ENCODE results near the gene WBP4.

The WBP4 gene

GRCh38 chr13:41015920-41016319 is 45.4 kb upstream of the WBP4 start:
- H3K4me3 ChIP-seq (replicated peaks; ENCODE audit: insufficient read depth, low read length) = peak overlapping the region; percentile 52

DNA sequence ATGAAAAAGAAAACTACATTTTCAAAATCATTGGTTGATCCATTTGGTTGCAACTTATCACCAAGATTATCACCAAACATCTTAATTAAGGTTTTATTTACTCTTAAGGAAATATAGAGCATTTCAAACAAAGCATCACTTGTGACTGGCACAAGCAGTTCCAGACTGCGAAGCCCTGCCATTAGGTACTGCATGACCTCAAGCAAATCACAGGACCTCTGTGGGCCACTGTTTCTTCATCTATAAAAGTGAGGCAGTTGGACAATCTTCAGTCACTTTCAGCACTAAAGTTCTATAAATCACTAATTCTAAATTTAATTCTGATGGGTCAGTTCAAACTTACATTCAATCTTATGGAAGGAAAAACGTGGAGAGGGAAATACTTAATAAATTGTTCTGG is 44.1 kb upstream of the WBP4 start:
- peak overlapping the region; percentile 63 for H3K4me3 ChIP-seq (replicated peaks; ENCODE audit: insufficient read depth, low read length)

More at GRCh38 chr13:41015920-41016319, 45.4 kb upstream of the WBP4 start:
- H3K27me3 ChIP-seq (ENCODE audit: insufficient read depth, poor library complexity, severe bottlenecking) = no peaks in the 10 kb centered on the region
- no peak for DNase-seq (ENCODE audit: low read depth in 1 of 2, low spot score in 1 of 2)
- TF ChIP-seq REST (IDR thresholded peaks at IDR 0.05; ENCODE audit: insufficient replicate concordance, low read depth) = no peak
- TF ChIP-seq POLR2AphosphoS5 (IDR thresholded peaks at IDR 0.05; ENCODE audit: low read depth) = no peak
- peak overlapping the region; percentile 21 for H3K27ac ChIP-seq (replicated peaks)

DNA sequence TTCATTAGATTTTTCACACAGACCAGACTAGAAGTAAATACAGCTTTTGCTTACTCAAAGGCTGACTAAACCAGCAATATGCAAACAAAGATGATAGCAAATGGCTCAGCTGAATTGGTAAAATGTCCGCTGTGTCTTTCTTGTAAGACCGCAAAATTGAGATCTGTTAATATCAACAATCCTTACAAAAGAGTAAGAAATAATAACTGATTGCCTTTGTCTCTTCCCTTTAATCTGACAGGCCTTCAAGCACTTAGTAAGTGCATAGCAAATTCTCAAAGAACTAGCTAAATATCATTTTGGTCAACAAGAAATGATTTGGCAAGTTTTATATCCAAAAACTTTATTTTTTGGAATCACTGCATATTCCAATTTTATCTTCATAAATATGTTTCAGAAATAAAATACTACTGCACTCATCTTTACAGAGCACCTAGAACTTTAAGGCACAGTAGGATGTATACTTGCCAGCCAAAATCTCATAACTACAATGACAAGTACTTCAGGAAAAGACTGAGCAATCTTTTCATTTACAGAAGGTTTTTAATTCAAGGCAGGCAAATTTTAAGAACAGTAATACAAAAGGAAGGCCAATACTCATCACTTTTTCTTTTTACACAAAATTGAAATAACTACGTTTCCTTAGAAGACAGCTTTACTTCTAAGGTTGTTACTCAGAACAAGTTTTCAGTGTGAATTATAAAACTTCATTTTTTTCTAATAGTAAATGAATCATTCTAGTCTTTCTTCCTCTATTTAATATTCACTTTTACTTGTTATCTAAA is 43.3 kb upstream of the WBP4 start:
- peak overlapping the region; percentile 98 for H3K27ac ChIP-seq (replicated peaks)
- TF ChIP-seq POLR2AphosphoS5 (IDR thresholded peaks at IDR 0.05; ENCODE audit: low read depth) (no peak), SPI1 (IDR thresholded peaks at IDR 0.05; ENCODE audit: borderline replicate concordance, low read depth) (no peak), REST (IDR thresholded peaks at IDR 0.05; ENCODE audit: insufficient replicate concordance, low read depth) (no peak), GABPA (IDR thresholded peaks at IDR 0.05; ENCODE audit: low read depth) (no peak), CTCF (IDR thresholded peaks at IDR 0.05; ENCODE audit: insufficient read depth, low read length) (no peak)
- no peak for DNase-seq (ENCODE audit: low read depth in 1 of 2, low spot score in 1 of 2)

More for the DNA sequence above, 44.1 kb upstream of the WBP4 start:
- no peak for TF ChIP-seq REST (IDR thresholded peaks at IDR 0.05; ENCODE audit: insufficient replicate concordance, low read depth)
- no peak for TF ChIP-seq POLR2AphosphoS5 (IDR thresholded peaks at IDR 0.05; ENCODE audit: low read depth)
- TF ChIP-seq CTCF (IDR thresholded peaks at IDR 0.05; ENCODE audit: insufficient read depth, low read length) = no peak
- TF ChIP-seq SPI1 (IDR thresholded peaks at IDR 0.05; ENCODE audit: borderline replicate concordance, low read depth) = no peak
- no peak for TF ChIP-seq GABPA (IDR thresholded peaks at IDR 0.05; ENCODE audit: low read depth)
- Histone ChIP-seq H3K27ac (replicated peaks) (peak overlapping the region; percentile 98), H3K27me3 (ENCODE audit: insufficient read depth, poor library complexity, severe bottlenecking) (no peaks in the 10 kb centered on the region)
- no peak for DNase-seq (ENCODE audit: low read depth in 1 of 2, low spot score in 1 of 2)

More for the DNA sequence above, 43.3 kb upstream of the WBP4 start:
- Histone ChIP-seq H3K4me3 (replicated peaks; ENCODE audit: insufficient read depth, low read length) (peak overlapping the region; percentile 63), H3K27me3 (ENCODE audit: insufficient read depth, poor library complexity, severe bottlenecking) (no peaks in the 10 kb centered on the region)
